22Rv1 (cell line): ENCODE results near the gene UMODL1.

Source experiments
- ZFX ChIP-seq: fragments of 450-650 bp; IDR thresholded peaks from 2 replicates; pipeline ENCODE4 v1.6.1; 2017; ENCODE audit warnings: antibody characterized with exemption, borderline replicate concordance
- TF ChIP-seq, protein P1 (sequence below): fragments of 450-650 bp; IDR thresholded peaks from 2 replicates; pipeline ENCODE4 v1.5.1; 2017; ENCODE audit warnings: mild to moderate bottlenecking

DNA sequence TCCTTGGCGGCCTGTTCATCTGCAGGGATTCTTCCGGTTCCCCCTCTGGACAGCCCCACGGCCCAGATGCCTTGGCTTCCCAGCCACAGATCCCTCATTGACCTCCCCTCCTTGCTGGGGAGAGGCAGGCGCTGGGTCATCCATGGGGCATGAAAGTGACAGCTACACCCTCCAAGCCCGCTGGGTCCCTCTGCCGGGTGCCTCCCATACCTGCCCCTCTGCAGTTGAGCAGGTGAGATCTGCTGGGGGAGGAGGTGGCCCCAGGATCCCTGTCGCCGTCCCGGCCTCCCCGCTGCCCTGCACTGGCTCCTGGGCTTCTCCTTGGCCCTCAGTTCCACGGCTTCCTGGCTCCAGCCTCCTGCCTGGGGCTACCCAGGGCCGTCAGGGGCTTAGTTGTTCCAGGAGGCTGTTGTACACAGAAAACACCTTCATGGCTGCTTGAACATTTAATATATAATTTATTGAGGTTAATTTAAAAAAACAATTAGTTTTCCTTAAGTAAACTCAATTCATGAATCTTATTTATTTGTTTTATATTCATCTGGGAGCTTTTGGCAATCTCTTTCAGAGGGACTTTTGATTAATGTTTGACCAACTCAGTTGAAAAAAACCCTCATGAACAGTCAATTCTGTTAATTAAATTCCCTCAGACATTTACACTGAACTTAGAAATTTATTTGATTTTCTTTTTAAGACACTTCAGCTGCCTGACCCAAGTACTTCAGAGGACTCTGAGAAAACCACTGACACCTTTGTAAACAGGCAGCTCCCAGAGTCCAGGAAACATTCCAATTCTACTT lies 80.2 kb downstream of the UMODL1 start:
- TF ChIP-seq, protein P1, sequence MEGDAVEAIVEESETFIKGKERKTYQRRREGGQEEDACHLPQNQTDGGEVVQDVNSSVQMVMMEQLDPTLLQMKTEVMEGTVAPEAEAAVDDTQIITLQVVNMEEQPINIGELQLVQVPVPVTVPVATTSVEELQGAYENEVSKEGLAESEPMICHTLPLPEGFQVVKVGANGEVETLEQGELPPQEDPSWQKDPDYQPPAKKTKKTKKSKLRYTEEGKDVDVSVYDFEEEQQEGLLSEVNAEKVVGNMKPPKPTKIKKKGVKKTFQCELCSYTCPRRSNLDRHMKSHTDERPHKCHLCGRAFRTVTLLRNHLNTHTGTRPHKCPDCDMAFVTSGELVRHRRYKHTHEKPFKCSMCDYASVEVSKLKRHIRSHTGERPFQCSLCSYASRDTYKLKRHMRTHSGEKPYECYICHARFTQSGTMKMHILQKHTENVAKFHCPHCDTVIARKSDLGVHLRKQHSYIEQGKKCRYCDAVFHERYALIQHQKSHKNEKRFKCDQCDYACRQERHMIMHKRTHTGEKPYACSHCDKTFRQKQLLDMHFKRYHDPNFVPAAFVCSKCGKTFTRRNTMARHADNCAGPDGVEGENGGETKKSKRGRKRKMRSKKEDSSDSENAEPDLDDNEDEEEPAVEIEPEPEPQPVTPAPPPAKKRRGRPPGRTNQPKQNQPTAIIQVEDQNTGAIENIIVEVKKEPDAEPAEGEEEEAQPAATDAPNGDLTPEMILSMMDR = no peak
- no peak for TF ChIP-seq ZFX
